Measurements from ENCODE around the gene C15orf62. TPM values are rescaled to one million over a fixed set of nuclear protein-coding genes. Genes with fewer than 3 reads are reported as not detected.

The C15orf62 gene
- total and polyA plus RNA-seq, 2 donors (not counting 1 experiment from before 2014, with no cell fraction given): 0.02 to 0.17 TPM

GRCh38 chr15:40787991-40788390 lies 18.2 kb downstream of the C15orf62 start:
- Histone ChIP-seq H3K4me3 (replicated peaks in 1 of 4; ENCODE audit: control extremely low read depth in 1 of 4, insufficient read depth in 1 of 4, low read depth in 3 of 4, low read length in 4 of 4) (no peak overlapping the region), H3K9ac (ENCODE audit: insufficient read depth, low read length) (no peak overlapping the region), H3K9me3 (ENCODE audit: control insufficient read depth, insufficient read depth, low read depth, low read length) (no peaks in the 10 kb centered on the region), H3K4me1 (ENCODE audit: control insufficient read depth, extremely low read depth, insufficient read depth, low read length) (peaks cover 8% of the 10 kb centered on the region), H3K4me2 (ENCODE audit: extremely low read depth, insufficient read depth, low read length) (no peak overlapping the region), H4K20me1 (ENCODE audit: control insufficient read depth, extremely low read depth, insufficient read depth, low read length) (no peaks in the 10 kb centered on the region), H2AFZ (ENCODE audit: low read length) (no peak overlapping the region), H3K27me3 (ENCODE audit: control insufficient read depth, insufficient read depth, low read length) (no peaks in the 10 kb centered on the region), H3K79me2 (ENCODE audit: control insufficient read depth, insufficient read depth, low read length) (peaks cover 8% of the 10 kb centered on the region), H3K27ac (ENCODE audit: insufficient read depth, low read length) (no peak overlapping the region), H3K36me3 (ENCODE audit: control insufficient read depth, insufficient read depth, low read length) (no peaks in the 10 kb centered on the region)
- DNase-seq (ENCODE audit: low read depth in 2 of 2): no peak
- TF ChIP-seq CTCF (conservative IDR thresholded peaks at IDR 0.05 in 1 of 2, IDR thresholded peaks at IDR 0.05 in 1 of 2; ENCODE audit: low read depth in 1 of 2, low read length in 2 of 2): no peak
- no peak for TF ChIP-seq EZH2 (IDR thresholded peaks at IDR 0.05; ENCODE audit: low read length, missing control alignments)

DNA sequence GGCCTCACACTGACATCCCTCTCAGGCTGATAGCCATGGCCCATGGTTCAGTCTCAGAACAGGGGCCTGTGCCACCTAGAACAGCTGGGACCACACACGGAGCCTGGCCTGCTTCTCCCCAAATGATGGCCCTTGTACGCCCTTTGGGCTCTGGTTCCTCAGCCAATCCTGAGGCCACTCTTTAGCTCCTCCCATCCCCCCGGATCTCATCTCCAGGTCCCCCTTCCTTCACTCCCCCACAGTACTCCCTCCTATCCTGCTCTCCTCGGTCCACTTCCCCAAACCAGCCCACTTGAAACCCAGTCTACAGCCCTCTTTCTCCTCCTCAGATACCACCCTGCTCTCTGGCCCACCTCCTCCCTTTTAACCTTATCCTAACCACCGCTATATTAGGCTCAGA lies 19.3 kb downstream of the C15orf62 start:
- Histone ChIP-seq H3K27me3 (ENCODE audit: control insufficient read depth, insufficient read depth, low read length) (no peaks in the 10 kb centered on the region), H3K79me2 (ENCODE audit: control insufficient read depth, insufficient read depth, low read length) (peaks cover 8% of the 10 kb centered on the region), H3K4me2 (ENCODE audit: extremely low read depth, insufficient read depth, low read length) (no peak overlapping the region), H3K4me1 (ENCODE audit: control insufficient read depth, extremely low read depth, insufficient read depth, low read length) (peaks cover 11% of the 10 kb centered on the region), H3K27ac (ENCODE audit: insufficient read depth, low read length) (no peak overlapping the region), H3K9ac (ENCODE audit: insufficient read depth, low read length) (no peak overlapping the region), H3K9me3 (ENCODE audit: control insufficient read depth, insufficient read depth, low read depth, low read length) (no peaks in the 10 kb centered on the region), H4K20me1 (ENCODE audit: control insufficient read depth, extremely low read depth, insufficient read depth, low read length) (no peaks in the 10 kb centered on the region), H3K4me3 (replicated peaks in 1 of 4; ENCODE audit: control extremely low read depth in 1 of 4, insufficient read depth in 1 of 4, low read depth in 3 of 4, low read length in 4 of 4) (no peak overlapping the region), H2AFZ (ENCODE audit: low read length) (no peak overlapping the region), H3K36me3 (ENCODE audit: control insufficient read depth, insufficient read depth, low read length) (no peaks in the 10 kb centered on the region)
- TF ChIP-seq EZH2 (IDR thresholded peaks at IDR 0.05; ENCODE audit: low read length, missing control alignments) (no peak), CTCF (conservative IDR thresholded peaks at IDR 0.05 in 1 of 2, IDR thresholded peaks at IDR 0.05 in 1 of 2; ENCODE audit: low read depth in 1 of 2, low read length in 2 of 2) (no peak)
- DNase-seq (ENCODE audit: low read depth in 2 of 2): no peak

- Histone ChIP-seq H3K9me3 (ENCODE audit: control insufficient read depth, insufficient read depth, low read depth, low read length) (no peaks in the 10 kb centered on the region), H3K4me3 (replicated peaks in 1 of 4; ENCODE audit: control extremely low read depth in 1 of 4, insufficient read depth in 1 of 4, low read depth in 3 of 4, low read length in 4 of 4) (no peak overlapping the region), H4K20me1 (ENCODE audit: control insufficient read depth, extremely low read depth, insufficient read depth, low read length) (no peaks in the 10 kb centered on the region), H3K4me2 (ENCODE audit: extremely low read depth, insufficient read depth, low read length) (no peak overlapping the region), H3K27me3 (ENCODE audit: control insufficient read depth, insufficient read depth, low read length) (no peaks in the 10 kb centered on the region), H3K27ac (ENCODE audit: insufficient read depth, low read length) (no peak overlapping the region), H3K36me3 (ENCODE audit: control insufficient read depth, insufficient read depth, low read length) (no peaks in the 10 kb centered on the region), H3K79me2 (ENCODE audit: control insufficient read depth, insufficient read depth, low read length) (peaks cover 8% of the 10 kb centered on the region), H3K4me1 (ENCODE audit: control insufficient read depth, extremely low read depth, insufficient read depth, low read length) (peaks cover 11% of the 10 kb centered on the region), H3K9ac (ENCODE audit: insufficient read depth, low read length) (no peak overlapping the region), H2AFZ (ENCODE audit: low read length) (no peak overlapping the region)
- no peak for TF ChIP-seq EZH2 (IDR thresholded peaks at IDR 0.05; ENCODE audit: low read length, missing control alignments)
- TF ChIP-seq CTCF (conservative IDR thresholded peaks at IDR 0.05 in 1 of 2, IDR thresholded peaks at IDR 0.05 in 1 of 2; ENCODE audit: low read depth in 1 of 2, low read length in 2 of 2): no peak
- no peak for DNase-seq (ENCODE audit: low read depth in 2 of 2)
Measured at GRCh38 chr15:40789999-40790398, 20.2 kb downstream of the C15orf62 start.

All from fibroblast of lung (primary cell).